Memory B cell (primary cell): ENCODE data around the gene PARD3B.

Experiments used
- ATAC-seq: fragments of 150-1000 bp; cut with Tn5 transposase; 2 replicates; pipeline ENCODE4 v1.10.0; 2021; ENCODE audit warnings: low read depth, mild to moderate bottlenecking, moderate library complexity
- DNase-seq, 2 donors: peaks; one replicate each; pipeline ENCODE4 v3.0.0; 2022; ENCODE audit warnings: low spot score in 2 of 2
- H3K27ac Mint-ChIP-seq: one replicate; pipeline ENCODE4 v1.8.0; 2022; ENCODE audit warnings: mild to moderate bottlenecking, moderate library complexity, mixed read lengths
- H3K27me3 Mint-ChIP-seq: one replicate; pipeline ENCODE4 v1.8.0; 2022; ENCODE audit warnings: mixed read lengths
- H3K36me3 Mint-ChIP-seq: one replicate; pipeline ENCODE4 v1.8.0; 2022; ENCODE audit warnings: mild to moderate bottlenecking, mixed read lengths
- H3K4me1 Mint-ChIP-seq: one replicate; pipeline ENCODE4 v1.8.0; 2022; ENCODE audit warnings: mixed read lengths
- H3K4me3 Mint-ChIP-seq: one replicate; pipeline ENCODE4 v1.8.0; 2022; ENCODE audit warnings: mild to moderate bottlenecking, moderate library complexity, mixed read lengths
- H3K9me3 Mint-ChIP-seq: one replicate; pipeline ENCODE4 v1.8.0; 2022; ENCODE audit warnings: mixed read lengths

PARD3B gene

DNA sequence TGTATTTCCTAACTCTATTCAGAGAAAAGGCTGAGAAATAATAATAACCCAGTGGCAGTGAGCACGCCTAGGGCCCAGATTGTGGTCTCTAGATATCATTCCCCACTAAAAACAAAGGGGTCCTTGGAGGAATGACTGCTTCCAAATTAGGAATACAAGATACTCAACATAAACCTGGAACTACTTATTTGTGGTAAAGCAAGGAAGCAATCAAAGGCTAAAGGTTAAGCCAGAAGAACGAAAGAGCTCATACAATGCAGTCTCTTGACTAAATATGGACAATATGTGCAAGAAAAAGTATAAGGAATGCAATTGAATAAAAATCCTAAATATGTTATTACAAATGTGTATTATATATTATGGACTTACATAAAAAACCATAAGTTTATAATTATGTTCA, 883.5 kb downstream of the PARD3B start:
- ATAC-seq (no peak), DNase-seq (no peak)
- H3K36me3 Mint-ChIP-seq, result no peaks in the 10 kb centered on the region
- no peaks in the 10 kb centered on the region for H3K27me3 Mint-ChIP-seq
- H3K4me3 Mint-ChIP-seq, result no peak overlapping the region
- H3K4me1 Mint-ChIP-seq, result no peaks in the 10 kb centered on the region
- H3K9me3 Mint-ChIP-seq, result no peaks in the 10 kb centered on the region
- H3K27ac Mint-ChIP-seq, result no peak overlapping the region

DNA sequence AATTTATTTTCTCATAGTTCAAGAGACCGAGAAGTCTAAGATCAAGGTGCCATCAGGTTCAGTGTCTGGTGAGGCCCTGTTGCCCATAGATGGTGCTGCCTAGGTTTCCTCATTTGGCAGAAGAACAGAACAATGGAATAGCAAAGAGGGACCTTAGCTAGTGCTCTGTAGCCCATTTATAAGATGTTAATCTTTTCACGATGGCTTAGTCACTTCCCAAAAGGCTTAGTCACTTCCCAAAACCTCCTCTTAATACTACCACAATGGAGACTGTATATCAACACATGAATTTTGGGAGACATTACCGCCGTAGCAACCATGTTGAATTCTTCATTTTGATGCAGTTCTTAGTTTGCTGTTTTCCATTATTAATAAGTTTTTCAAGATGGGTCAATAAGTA, 890.7 kb downstream of the PARD3B start:
- H3K27me3 Mint-ChIP-seq, result no peaks in the 10 kb centered on the region
- ATAC-seq, result no peak
- peaks cover 2% of the 10 kb centered on the region for H3K9me3 Mint-ChIP-seq
- no peak for DNase-seq
- no peaks in the 10 kb centered on the region for H3K4me1 Mint-ChIP-seq
- no peaks in the 10 kb centered on the region for H3K36me3 Mint-ChIP-seq
- H3K4me3 Mint-ChIP-seq, result no peak overlapping the region
- no peak overlapping the region for H3K27ac Mint-ChIP-seq

DNA sequence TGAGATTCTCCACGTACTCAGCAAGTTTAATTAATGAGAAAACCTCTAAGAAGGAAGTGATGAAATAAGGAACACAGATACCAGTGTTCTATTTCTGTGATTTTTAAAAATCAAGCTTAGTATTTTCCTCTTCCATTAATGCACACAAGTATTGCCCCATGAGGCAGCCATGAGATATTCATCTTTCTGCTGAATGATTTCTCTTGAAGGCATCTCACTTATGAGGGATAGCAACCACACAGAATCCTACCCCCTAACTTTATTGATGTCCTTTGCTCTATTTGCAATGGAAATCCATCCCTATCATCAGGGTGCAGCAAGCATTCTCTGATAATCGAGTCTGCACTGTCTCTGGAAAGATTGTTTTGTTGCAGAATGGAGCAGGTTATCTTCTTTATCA, 893.0 kb downstream of the PARD3B start:
- Mint-ChIP-seq H3K4me3 (no peak overlapping the region), H3K4me1 (no peaks in the 10 kb centered on the region), H3K9me3 (peaks cover 2% of the 10 kb centered on the region), H3K27ac (no peak overlapping the region), H3K27me3 (peaks cover 2% of the 10 kb centered on the region), H3K36me3 (no peaks in the 10 kb centered on the region)
- DNase-seq, result no peak
- ATAC-seq, result no peak

DNA sequence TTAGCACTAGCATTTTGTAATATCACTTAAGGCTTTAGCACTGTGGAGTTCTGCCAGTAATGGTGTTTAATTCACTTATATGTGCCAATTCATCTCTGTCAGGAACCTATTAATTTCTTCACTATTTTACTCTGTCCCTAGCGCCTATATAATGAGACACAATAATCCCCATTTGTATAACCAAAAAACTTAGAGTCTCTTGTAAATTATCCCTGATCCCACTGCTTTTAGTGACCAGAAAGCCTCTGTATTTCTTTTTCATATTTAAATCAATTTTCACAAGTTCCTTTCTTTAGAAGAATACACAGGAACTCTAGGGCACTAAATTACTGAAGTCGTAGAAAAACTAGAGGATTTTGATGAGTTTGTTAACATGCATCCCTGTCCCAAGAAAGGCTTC, 894.3 kb downstream of the PARD3B start:
- Mint-ChIP-seq H3K27ac (no peak overlapping the region), H3K4me1 (no peaks in the 10 kb centered on the region)
- no peak for ATAC-seq

DNA sequence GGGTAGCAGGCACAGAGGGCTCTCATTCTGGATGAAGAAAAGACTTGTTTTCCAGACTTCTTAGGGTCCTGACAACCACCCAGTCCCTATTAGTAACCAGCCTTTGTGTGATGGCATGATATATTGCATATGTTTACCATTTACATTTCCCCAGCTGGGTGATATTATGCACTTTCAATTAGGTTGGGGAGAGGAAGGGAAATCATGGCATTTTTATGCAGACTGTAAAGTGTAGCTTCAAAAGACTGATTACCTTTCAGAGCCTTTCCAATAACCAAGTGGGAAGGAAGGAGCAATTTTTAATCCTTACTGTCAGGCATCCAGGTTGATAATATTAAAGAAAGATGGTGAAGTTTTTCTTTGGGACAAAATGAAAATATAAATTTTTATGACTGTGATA, 896.2 kb downstream of the PARD3B start:
- Mint-ChIP-seq H3K36me3 (no peaks in the 10 kb centered on the region), H3K9me3 (peaks cover 5% of the 10 kb centered on the region), H3K4me1 (no peaks in the 10 kb centered on the region), H3K4me3 (no peak overlapping the region), H3K27me3 (peaks cover 6% of the 10 kb centered on the region), H3K27ac (no peak overlapping the region)
- ATAC-seq (no peak), DNase-seq (no peak)

More for the DNA sequence above, 894.3 kb downstream of the PARD3B start:
- no peaks in the 10 kb centered on the region for H3K36me3 Mint-ChIP-seq
- H3K9me3 Mint-ChIP-seq, result peaks cover 2% of the 10 kb centered on the region
- no peak for DNase-seq
- H3K4me3 Mint-ChIP-seq, result no peak overlapping the region
- H3K27me3 Mint-ChIP-seq, result peaks cover 4% of the 10 kb centered on the region

DNA sequence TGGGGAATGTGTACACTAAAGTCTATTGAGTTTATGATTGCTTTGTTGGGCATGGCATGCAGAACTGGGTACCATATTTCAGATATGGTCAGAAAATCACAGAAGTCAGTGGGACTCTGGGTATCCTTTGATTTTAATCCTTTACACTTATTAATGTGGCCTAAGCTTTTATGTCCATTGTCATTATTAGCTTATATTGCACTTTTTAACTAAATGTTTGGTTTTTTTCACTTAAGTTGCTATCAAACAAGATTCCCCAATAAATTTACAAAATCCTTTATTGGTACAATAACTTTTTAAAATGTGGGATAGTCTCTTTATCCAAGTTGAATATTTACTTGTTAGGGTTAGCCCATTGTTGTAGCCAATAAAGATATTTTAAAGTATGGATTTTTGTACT, 902.9 kb downstream of the PARD3B start:
- no peaks in the 10 kb centered on the region for H3K36me3 Mint-ChIP-seq
- DNase-seq (no peak), ATAC-seq (no peak)
- H3K27ac Mint-ChIP-seq, result no peak overlapping the region
- peaks cover 3% of the 10 kb centered on the region for H3K9me3 Mint-ChIP-seq
- H3K4me1 Mint-ChIP-seq, result no peaks in the 10 kb centered on the region
- no peak overlapping the region for H3K4me3 Mint-ChIP-seq
- peaks cover 3% of the 10 kb centered on the region for H3K27me3 Mint-ChIP-seq

DNA sequence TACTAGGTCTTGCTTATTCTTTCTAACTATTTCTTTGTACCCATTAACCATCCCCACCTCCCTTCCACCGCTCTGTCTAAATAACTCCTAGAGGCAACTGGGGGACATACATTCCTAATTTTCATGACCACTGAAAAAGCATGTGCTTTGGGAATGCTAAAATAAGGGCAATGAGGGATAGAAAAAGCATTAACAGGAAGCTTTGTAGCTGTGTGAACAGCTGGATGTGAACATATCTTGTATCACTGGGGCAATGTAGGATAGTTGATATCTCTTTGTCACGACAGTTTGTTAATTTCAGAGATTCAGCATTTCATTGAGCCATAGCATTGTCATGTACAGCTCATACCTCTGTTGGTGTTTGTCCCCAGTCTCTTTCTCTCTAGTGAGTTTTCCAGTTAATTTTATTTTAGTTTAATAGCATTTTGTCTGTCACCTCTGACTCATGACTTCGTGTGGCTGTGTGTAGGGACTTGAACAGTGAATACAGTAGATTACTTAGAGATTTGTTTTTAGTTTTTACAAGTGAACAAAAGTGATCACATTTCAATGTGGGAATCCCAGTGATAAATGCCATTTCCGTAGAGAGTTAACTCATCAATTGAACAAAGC, 906.7 kb downstream of the PARD3B start:
- DNase-seq (no peak), ATAC-seq (no peak)
- no peaks in the 10 kb centered on the region for H3K27me3 Mint-ChIP-seq
- no peaks in the 10 kb centered on the region for H3K9me3 Mint-ChIP-seq
- H3K27ac Mint-ChIP-seq, result no peak overlapping the region
- no peaks in the 10 kb centered on the region for H3K36me3 Mint-ChIP-seq
- H3K4me3 Mint-ChIP-seq, result no peak overlapping the region
- H3K4me1 Mint-ChIP-seq, result no peaks in the 10 kb centered on the region

DNA sequence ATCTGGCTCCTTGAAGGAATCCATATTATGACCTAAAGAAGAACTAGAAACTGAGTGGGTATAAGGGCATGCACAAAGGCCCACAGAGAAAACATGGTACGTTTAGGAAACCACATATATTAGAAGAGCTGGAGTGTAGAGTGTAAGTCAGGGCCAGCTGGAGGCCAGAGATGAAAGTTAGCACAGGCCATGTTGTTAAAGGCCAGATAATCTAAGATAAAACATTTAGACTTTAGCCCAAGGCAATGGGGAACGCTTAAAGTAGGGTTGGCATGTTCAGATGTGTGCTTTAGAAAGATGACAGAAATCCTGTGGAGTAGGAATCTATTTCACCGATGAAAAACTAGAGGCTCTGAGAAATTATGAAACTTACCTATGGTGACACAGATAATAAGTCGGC, 907.9 kb downstream of the PARD3B start:
- no peak for ATAC-seq
- DNase-seq, result no peak
- H3K36me3 Mint-ChIP-seq, result no peaks in the 10 kb centered on the region
- no peak overlapping the region for H3K27ac Mint-ChIP-seq
- H3K4me1 Mint-ChIP-seq, result no peaks in the 10 kb centered on the region
- no peaks in the 10 kb centered on the region for H3K9me3 Mint-ChIP-seq
- peaks cover 1% of the 10 kb centered on the region for H3K27me3 Mint-ChIP-seq
- H3K4me3 Mint-ChIP-seq, result no peak overlapping the region

DNA sequence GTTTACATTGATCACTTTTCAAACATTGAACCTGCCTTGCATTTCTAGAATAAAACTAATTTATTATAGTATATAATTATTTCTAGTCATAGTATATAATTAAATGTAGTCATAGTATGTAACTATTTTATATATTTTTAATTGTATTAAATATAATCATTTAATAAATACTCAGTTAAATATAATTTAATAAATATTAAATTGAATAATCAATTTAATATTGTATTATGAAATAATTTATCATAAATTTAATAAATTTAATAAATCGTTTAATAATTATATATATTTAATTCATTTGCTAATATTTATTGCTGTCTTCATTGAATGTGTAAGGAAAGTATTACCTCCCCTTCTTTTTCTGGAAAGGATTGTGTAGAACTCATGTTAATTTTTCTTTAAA, 911.4 kb downstream of the PARD3B start:
- Mint-ChIP-seq H3K9me3 (no peaks in the 10 kb centered on the region), H3K4me1 (no peaks in the 10 kb centered on the region), H3K27me3 (peaks cover 10% of the 10 kb centered on the region), H3K36me3 (no peaks in the 10 kb centered on the region), H3K4me3 (no peak overlapping the region), H3K27ac (no peak overlapping the region)
- no peak for DNase-seq
- no peak for ATAC-seq

DNA sequence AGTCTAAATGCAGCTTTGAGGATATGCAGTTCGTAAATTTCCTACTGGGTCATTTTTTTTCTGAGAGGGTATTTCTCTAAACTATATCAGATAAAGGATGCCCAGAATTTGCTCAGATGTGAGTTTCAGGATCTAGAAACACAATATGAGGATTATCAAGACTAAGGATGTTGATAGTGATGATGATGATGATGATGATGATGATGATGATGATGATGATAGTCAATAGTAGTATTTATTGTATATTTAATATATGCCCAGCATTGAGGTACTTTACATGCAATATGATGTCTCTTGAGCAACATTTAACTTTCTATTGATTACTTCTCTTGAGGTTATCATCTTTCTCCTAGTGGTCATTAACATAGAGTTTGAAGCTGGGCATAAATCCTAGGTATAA, 914.9 kb downstream of the PARD3B start:
- Mint-ChIP-seq H3K36me3 (no peaks in the 10 kb centered on the region), H3K27ac (no peak overlapping the region), H3K9me3 (no peaks in the 10 kb centered on the region), H3K4me1 (no peaks in the 10 kb centered on the region), H3K4me3 (no peak overlapping the region), H3K27me3 (peaks cover 12% of the 10 kb centered on the region)
- DNase-seq, result no peak
- no peak for ATAC-seq

DNA sequence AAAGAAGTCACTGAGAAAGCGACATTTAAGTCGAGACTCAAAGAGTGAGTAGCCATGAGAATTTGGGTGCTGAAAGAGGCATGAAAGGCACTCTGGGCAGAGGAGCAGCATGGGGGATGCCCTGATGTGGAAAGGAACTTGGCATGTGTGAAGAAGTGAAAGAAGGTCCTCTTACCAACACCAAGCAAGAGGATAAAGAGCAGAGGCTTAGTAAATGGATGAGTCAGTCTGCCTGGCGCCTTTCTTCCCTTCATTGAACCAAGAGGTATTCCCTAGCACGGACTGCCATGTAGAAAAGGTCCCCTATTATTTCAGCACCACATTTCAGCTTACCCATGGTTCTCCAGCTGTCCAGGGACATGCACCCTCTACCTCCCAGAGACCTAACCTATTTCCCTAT, 915.9 kb downstream of the PARD3B start:
- H3K4me1 Mint-ChIP-seq, result no peaks in the 10 kb centered on the region
- ATAC-seq (no peak), DNase-seq (no peak)
- H3K4me3 Mint-ChIP-seq, result no peak overlapping the region
- peaks cover 12% of the 10 kb centered on the region for H3K27me3 Mint-ChIP-seq
- no peaks in the 10 kb centered on the region for H3K9me3 Mint-ChIP-seq
- no peak overlapping the region for H3K27ac Mint-ChIP-seq
- H3K36me3 Mint-ChIP-seq, result no peaks in the 10 kb centered on the region

DNA sequence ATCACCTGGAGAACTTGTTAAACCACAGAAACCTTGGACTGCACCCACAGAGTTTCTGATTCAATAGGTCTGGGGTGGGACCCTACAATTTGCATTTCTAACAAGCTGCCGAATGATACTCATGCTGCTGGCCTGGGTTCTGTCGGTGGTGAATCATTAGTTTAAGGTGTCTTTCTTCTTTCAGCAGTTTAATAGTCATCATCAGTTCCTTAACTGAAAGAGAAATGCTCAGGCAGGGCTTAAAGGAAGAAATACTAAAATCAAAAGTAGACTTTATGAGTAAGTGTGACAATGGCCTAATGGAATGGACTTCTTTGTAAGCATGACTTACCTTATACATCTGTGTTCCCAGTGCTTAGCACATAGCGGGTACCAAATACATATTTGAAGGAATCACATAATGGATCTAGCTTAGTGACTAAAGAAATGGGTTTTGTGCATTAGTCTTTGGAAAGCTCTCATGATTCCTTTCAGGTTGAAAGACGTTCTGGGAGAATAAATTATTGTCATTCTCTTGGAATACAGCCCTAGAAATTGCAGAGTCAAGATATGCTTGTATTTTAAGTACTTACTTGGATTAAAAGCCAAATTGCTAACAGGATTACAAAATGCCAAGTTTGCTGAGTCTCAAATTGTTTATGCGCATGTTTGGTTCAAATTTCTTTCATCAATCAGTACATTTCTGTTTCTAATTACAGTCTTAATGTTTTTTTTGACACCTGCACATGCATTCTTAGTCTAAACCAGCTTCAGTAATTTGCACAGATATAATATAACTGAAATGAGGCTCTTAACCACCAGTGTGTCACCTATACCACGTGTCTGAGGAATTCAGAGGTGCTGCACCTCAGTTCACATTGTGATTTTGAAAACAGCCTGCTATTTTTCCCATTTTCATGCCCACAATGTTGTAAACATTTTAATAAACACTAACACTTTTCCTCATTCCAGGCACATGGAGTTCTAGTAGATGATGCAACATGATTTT, 916.7 kb downstream of the PARD3B start:
- Mint-ChIP-seq H3K27ac (no peak overlapping the region), H3K9me3 (no peaks in the 10 kb centered on the region), H3K36me3 (no peaks in the 10 kb centered on the region), H3K4me3 (no peak overlapping the region), H3K4me1 (no peaks in the 10 kb centered on the region), H3K27me3 (peaks cover 12% of the 10 kb centered on the region)
- no peak for ATAC-seq
- DNase-seq, result no peak

DNA sequence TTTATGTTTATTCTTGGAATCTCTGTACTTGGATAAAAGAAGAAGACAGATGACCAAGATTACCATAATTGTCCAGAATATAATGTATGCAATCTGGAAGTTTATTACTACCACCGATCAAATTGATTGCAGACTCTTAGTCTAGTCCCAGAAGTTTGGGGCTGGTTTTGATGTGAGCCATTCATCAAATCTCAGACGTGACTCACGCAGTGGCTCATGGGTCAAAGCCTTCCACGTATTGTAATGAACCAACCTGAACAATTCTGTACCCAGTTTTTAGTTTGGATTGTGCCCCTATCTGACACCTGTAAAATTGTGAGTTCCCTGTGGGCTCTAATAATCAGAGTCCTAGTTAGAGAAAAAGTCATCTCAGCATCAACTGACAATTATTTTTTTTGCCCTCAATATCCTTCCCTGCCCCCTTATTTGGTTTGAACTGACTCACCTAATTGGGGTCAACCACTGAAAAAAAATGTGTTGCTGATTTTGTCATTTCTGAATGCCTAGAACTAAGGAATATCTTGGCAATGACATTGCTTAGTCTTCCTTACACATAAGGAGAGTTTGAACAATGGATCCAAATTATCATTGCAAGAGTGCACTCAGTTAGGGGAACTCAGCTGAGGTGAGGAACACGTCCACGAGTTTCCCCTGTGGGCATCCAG, 917.5 kb downstream of the PARD3B start:
- Mint-ChIP-seq H3K9me3 (no peaks in the 10 kb centered on the region), H3K27me3 (peaks cover 12% of the 10 kb centered on the region), H3K27ac (no peak overlapping the region), H3K36me3 (no peaks in the 10 kb centered on the region), H3K4me3 (no peak overlapping the region), H3K4me1 (no peaks in the 10 kb centered on the region)
- ATAC-seq (no peak), DNase-seq (no peak)

DNA sequence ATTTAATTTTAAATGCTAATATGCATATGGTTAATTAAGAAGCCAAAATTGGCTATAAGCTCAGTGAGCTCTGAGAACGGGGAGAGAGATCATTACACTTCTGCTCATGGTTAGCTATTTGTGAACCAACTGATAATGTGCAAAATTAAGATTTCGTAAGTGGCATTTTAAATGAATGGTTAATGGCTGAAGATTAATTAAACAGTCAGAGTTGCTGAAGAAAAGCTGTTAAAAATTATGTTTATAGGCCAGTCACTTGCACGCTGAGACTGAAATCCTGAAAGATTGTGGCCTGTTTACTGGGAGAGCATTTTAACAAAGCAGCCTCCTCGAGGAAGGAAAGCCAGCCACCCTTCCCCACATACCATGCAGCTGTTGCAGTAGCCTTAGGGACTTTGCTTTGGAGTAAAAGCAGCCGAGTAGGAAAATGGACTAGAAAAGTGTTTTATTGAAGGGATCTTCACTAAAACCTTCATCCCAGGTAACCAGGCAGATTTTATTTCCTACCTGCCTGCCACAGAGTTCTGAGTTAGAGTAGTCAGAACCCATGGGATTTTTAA, 918.3 kb downstream of the PARD3B start:
- no peaks in the 10 kb centered on the region for H3K36me3 Mint-ChIP-seq
- H3K4me1 Mint-ChIP-seq, result no peaks in the 10 kb centered on the region
- peaks cover 10% of the 10 kb centered on the region for H3K27me3 Mint-ChIP-seq
- H3K9me3 Mint-ChIP-seq, result no peaks in the 10 kb centered on the region
- H3K27ac Mint-ChIP-seq, result no peak overlapping the region
- DNase-seq (no peak), ATAC-seq (no peak)
- H3K4me3 Mint-ChIP-seq, result no peak overlapping the region
